ENCODE measurements around the gene RNF144A. TPM values are rescaled to one million over a fixed set of nuclear protein-coding genes. Genes with fewer than 3 reads are reported as not detected.

Gene RNF144A
- 0.21 and 0.47 TPM in 2 replicates for total RNA-seq (2022)
- percentile 12 among the genes with signal in this experiment for Bru-seq, nascent RNA
- percentile 13 among the genes with signal in this experiment for BruChase-seq, experiment 1, labeled RNA remaining after a 6-hour chase
- BruChase-seq, experiment 2, labeled RNA remaining after a 2-hour chase = percentile 10 among the genes with signal in this experiment
- long read RNA-seq = 0 reads

GRCh38 chr2:6917071-6917760, at the start of gene RNF144A:
Gene RNF144A, plus strand, starts transcription at chr2:6917412. Its CDS starts 79,515 bp downstream, at chr2:6996927.
- Mint-ChIP-seq H3K36me3 (ENCODE audit: insufficient read depth, unreplicated experiment) (no peaks in the 10 kb centered on the region), H3K27ac (ENCODE audit: low read depth, unreplicated experiment) (no peak within 1 kb of the TSS), H3K4me3 (ENCODE audit: unreplicated experiment) (no peak within 1 kb of the TSS), H3K4me1 (ENCODE audit: insufficient read depth, unreplicated experiment) (no peaks in the 10 kb centered on the region), H3K9me3 (ENCODE audit: unreplicated experiment) (no peaks in the 10 kb centered on the region), H3K27me3 (ENCODE audit: insufficient read depth, unreplicated experiment) (no peaks in the 10 kb centered on the region)
- intact Hi-C loops (cut with micrococcal nuclease) = no loop called here
- POLR2A ChIA-PET = interaction anchor here (1.4 kb wide), 1 partner anchor 105 kb away, joined by 3 read pairs; no protein-coding TSS in a partner anchor
- peak; percentile 6 for TF ChIP-seq CTCF (IDR thresholded peaks at IDR 0.05; ENCODE audit: unreplicated experiment)
- no peak for DNase-seq (ENCODE audit: unreplicated experiment)
- CTCF ChIA-PET = interaction anchor here (0.7 to 1.9 kb wide), 11 partner anchors 11 to 140 kb away, joined by 3 to 9 read pairs (median 3); no protein-coding TSS in a partner anchor
- BruUV-seq (replicated peaks) = no TSS peak

GRCh38 chr2:6872394-6872793, 44.8 kb upstream of the RNF144A start:
- H3K9me3 Mint-ChIP-seq (ENCODE audit: unreplicated experiment) = peaks cover 7% of the 10 kb centered on the region
- intact Hi-C loops (cut with micrococcal nuclease) = no loop called here
- no peak overlapping the region for H3K4me3 Mint-ChIP-seq (ENCODE audit: unreplicated experiment)
- H3K27me3 Mint-ChIP-seq (ENCODE audit: insufficient read depth, unreplicated experiment) = peaks cover 28% of the 10 kb centered on the region
- ChIA-PET POLR2A (no interaction called here), CTCF (interaction anchor here (0.5 to 1.4 kb wide), 4 partner anchors 47 to 764 kb away, joined by 3 to 7 read pairs (median 4); no protein-coding TSS in a partner anchor)
- TF ChIP-seq CTCF (IDR thresholded peaks at IDR 0.05; ENCODE audit: unreplicated experiment) = no peak
- BruUV-seq (replicated peaks) = no TSS peak
- DNase-seq (ENCODE audit: unreplicated experiment) = no peak
- no peaks in the 10 kb centered on the region for H3K4me1 Mint-ChIP-seq (ENCODE audit: insufficient read depth, unreplicated experiment)
- H3K27ac Mint-ChIP-seq (ENCODE audit: low read depth, unreplicated experiment) = no peak overlapping the region
- no peaks in the 10 kb centered on the region for H3K36me3 Mint-ChIP-seq (ENCODE audit: insufficient read depth, unreplicated experiment)

GRCh38 chr2:6874032-6874431, 43.2 kb upstream of the RNF144A start:
- Mint-ChIP-seq H3K27me3 (ENCODE audit: insufficient read depth, unreplicated experiment) (peaks cover 42% of the 10 kb centered on the region), H3K9me3 (ENCODE audit: unreplicated experiment) (peaks cover 7% of the 10 kb centered on the region)
- CTCF ChIA-PET = no interaction called here

More at GRCh38 chr2:6874032-6874431, 43.2 kb upstream of the RNF144A start:
- intact Hi-C loops (cut with micrococcal nuclease) = no loop called here
- Mint-ChIP-seq H3K4me1 (ENCODE audit: insufficient read depth, unreplicated experiment) (no peaks in the 10 kb centered on the region), H3K27ac (ENCODE audit: low read depth, unreplicated experiment) (no peak overlapping the region), H3K4me3 (ENCODE audit: unreplicated experiment) (no peak overlapping the region), H3K36me3 (ENCODE audit: insufficient read depth, unreplicated experiment) (no peaks in the 10 kb centered on the region)
- no peak for TF ChIP-seq CTCF (IDR thresholded peaks at IDR 0.05; ENCODE audit: unreplicated experiment)
- no TSS peak for BruUV-seq (replicated peaks)
- no peak for DNase-seq (ENCODE audit: unreplicated experiment)
- POLR2A ChIA-PET = no interaction called here

All from MCF 10A (cell line).